Stimulated activated CD4-positive, alpha-beta T cell treated with anti-CD3 and anti-CD28 coated beads, Interleukin-12 subunit alpha, Interleukin-12 subunit beta, amount 100 ng/mL, for 48 hours (primary cell): Measurements from ENCODE around the gene NCOA1.
"Not testable (repeated sequence)": the region's sequence is repeated elsewhere in the genome, so short reads cannot be mapped to it uniquely, and the experiment has no call there.

Experiments
- DNase-seq, 3 donors: peaks; one replicate each; pipeline ENCODE4 v3.0.0-alpha.2; 2020; ENCODE audit warnings: low read depth in 2 of 3, low spot score in 1 of 3

Gene NCOA1

GRCh38 chr2:24533574-24533973, 42.5 kb downstream of the NCOA1 start:
- DNase-seq: not testable (repeated sequence)

- DNase-seq: no peak
Measured at GRCh38 chr2:24538720-24539119, 47.7 kb downstream of the NCOA1 start.

- no peak for DNase-seq
Measured at GRCh38 chr2:24539258-24539657, 48.2 kb downstream of the NCOA1 start.

DNA sequence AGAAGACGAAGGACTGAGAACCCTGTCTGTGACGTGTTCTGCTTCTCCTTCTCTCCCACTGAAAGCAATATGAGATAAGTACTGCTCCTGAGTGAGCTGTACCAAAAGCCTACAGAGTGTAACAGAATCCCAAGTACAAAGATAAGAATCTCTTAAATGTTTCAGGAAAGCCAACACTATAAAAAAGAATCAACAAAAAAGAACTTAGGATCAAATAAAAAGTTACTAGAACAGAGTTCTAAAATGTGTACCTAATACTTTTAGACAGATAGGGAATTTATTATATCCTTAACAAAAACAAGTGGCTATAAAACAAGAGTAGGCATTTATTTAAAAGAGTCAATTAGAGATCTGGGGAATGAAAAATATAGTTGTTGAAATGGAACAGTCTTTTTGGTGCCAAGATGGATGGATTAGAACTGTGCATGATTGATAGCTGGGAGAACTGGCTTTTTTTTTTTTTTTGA, 49.0 kb downstream of the NCOA1 start:
- no peak for DNase-seq

- no peak for DNase-seq
Measured at GRCh38 chr2:24541621-24542020, 50.6 kb downstream of the NCOA1 start.

GRCh38 chr2:24542269-24542872, 51.3 kb downstream of the NCOA1 start:
- DNase-seq: no peak

- peak in 1 of 3 donors; percentile 24 for DNase-seq
Measured at GRCh38 chr2:24543252-24543651, 52.2 kb downstream of the NCOA1 start.

- no peak for DNase-seq
Measured at GRCh38 chr2:24544456-24545115, 53.5 kb downstream of the NCOA1 start.

- no peak for DNase-seq
Measured at GRCh38 chr2:24546669-24547068, 55.6 kb downstream of the NCOA1 start.

DNA sequence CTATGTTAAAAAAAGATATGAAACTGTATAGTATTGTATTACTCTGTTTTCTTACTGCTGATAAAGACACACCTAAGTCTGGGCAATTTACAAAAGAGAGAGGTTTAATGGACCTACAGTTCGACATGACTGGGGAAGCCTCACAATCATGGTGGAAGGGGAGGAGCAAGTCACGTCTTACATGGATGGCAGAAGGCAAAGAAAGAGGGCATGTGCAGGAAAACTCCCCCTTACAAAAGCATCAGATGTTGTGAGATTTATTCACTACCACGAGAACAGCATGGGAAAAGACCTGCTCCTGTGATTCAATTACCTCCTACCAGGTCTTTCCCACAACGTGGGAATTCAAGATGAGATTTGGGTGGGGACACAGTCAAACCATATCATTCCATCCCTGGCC, 57.0 kb downstream of the NCOA1 start:
- DNase-seq: no peak

- DNase-seq: not testable (repeated sequence)
Measured at GRCh38 chr2:24550301-24550700, 59.2 kb downstream of the NCOA1 start.

GRCh38 chr2:24551016-24551415, 60.0 kb downstream of the NCOA1 start:
- no peak for DNase-seq

GRCh38 chr2:24552836-24553235, 61.8 kb downstream of the NCOA1 start:
- no peak for DNase-seq

GRCh38 chr2:24558781-24559472, 67.9 kb downstream of the NCOA1 start:
- DNase-seq: no peak

GRCh38 chr2:24559473-24560113, 68.5 kb downstream of the NCOA1 start:
- DNase-seq: no peak

- no peak for DNase-seq
Measured at GRCh38 chr2:24565537-24565936, 74.5 kb downstream of the NCOA1 start.

GRCh38 chr2:24566209-24566608, 75.2 kb downstream of the NCOA1 start:
- no peak for DNase-seq

GRCh38 chr2:24566630-24567029, 75.6 kb downstream of the NCOA1 start:
- DNase-seq: no peak

DNA sequence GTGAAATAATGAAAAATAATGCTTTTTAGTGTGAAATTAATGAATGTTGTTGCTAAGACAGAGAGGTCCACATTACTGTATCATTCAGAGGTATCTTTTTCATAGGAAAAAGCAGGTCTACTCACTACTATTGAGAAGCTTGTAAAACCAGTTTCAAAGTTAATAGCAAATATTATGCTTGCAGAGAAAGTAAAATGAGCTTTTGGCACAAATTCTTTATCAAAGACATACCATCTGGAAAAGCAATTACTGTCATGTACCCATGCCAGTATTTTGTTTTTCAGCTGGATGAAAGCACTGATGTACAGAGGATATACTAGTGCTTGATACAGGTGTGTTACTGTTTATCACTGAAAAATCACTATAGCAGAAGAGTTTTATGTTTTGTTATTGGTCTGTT, 77.5 kb downstream of the NCOA1 start:
- no peak for DNase-seq

GRCh38 chr2:24569565-24569964, 78.5 kb downstream of the NCOA1 start:
- not testable (repeated sequence) for DNase-seq

- DNase-seq: no peak
Measured at GRCh38 chr2:24570225-24570624, 79.2 kb downstream of the NCOA1 start.
